Measurements from ENCODE around the gene KRT16.
"Not testable (repeated sequence)": the region's sequence is repeated elsewhere in the genome, so short reads cannot be mapped to it uniquely, and the experiment has no call there.

Gene KRT16

GRCh38 chr17:41627316-41628072 is 14.9 kb upstream of the KRT16 start:
- DNase-seq = no peak

GRCh38 chr17:41626914-41627295 is 14.3 kb upstream of the KRT16 start:
- not testable (repeated sequence) for DNase-seq

DNA sequence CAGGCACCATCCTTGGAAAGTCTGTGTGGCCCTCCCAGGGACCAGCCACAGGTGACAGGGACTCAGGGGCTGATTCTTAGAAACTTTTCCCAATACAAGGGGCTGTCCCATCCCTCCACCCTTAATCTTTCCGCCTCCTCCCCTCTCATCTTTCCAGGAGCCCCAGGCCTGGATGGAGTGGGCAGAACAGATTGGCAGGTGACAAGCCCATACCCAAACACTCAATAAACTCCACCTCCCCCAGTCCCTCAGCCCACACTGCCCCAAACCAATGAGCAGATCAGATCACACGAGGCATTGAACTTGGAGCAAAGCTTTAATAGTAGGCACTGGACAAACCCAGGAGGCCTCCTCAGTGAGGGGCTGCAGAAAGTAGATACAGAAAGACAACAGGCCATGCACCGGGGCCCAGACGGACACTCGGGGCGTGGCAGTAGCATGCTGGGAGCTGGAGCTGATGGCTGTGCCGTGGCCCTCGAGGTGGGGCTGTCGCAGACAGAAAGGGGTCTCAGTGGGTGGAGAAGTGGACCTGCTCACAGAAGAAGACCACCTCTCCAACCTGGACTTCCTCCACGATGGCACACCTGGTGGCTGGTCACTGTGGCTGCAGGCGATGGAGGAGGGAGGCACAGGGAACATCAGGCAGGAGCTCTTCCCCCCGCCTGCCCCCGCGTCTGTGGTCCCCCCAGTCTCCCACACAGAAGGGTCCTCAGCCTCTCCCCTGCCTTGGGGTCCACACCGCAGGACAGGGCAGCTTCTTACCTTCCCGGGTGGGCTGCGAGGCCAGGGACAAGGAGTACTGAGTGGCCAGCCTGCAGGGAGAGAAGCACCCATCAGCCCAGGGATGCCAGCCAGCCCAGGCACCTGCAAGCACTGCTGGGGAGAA is 13.7 kb upstream of the KRT16 start:
- DNase-seq = not testable (repeated sequence)

GRCh38 chr17:41625602-41626001 is 13.0 kb upstream of the KRT16 start:
- no peak for DNase-seq

- DNase-seq = no peak
Measured at GRCh38 chr17:41624208-41625101, 11.9 kb upstream of the KRT16 start, which contains the start of gene KRT17. Gene KRT17 (minus strand): TSS chr17:41624575. CDS start chr17:41624509, 66 bp downstream.

GRCh38 chr17:41623184-41623861 is 10.8 kb upstream of the KRT16 start:
- DNase-seq = not testable (repeated sequence)

DNA sequence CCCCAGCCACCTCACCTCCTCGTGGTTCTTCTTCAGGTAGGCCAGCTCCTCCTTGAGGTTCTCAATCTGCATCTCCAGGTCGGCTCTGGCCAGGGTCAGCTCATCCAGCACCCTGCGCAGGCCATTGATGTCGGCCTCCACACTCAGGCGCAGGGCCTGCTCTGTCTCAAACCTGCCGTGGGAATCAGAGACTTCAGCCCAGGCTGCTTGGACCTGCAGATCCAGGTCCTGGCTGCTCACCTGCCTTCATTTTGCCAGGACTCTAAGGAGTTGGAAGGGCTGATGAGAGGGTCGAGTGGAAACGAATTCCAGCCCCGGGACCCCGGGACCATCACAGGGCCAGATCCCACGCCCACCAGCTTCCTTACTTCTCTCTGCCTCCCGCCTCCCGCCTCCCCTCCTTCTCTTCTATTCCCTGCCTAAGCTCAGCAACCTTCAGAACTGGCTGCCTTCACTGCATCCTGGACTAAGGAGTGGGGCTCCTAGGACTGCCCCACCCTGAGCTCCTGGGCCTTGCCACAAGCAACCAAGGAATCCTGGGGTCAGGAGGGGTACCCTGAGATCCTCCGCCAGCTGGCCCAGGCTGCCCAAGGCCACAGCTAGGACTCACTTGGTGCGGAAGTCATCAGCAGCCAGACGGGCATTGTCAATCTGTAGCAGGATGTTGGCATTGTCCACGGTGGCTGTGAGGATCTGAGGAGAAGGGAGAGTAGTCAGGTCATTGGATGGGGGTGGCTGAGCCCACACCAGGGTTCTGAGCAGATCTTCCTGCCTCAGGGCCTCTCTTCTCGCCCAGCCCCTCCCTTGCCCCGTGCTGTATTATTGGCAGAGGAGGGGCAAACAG is 10.0 kb upstream of the KRT16 start:
- DNase-seq = not testable (repeated sequence)

GRCh38 chr17:41621916-41622315 is 9.3 kb upstream of the KRT16 start:
- DNase-seq = no peak

DNA sequence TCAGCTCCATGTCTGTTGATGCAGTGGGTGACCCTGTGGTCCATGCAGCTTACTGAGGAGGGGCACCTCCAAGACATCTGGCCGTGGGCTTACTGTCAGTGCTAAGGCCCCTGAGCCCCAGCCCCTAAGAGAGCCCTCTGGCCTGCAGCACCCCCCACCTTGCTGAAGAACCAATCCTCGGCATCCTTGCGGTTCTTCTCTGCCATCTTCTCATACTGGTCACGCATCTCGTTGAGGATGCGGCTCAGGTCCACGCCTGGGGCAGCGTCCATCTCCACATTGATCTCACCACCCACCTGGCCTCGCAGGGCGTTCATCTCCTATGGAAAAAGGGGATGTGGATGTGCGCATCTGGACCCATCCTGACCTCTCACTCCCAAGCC is 8.9 kb upstream of the KRT16 start:
- DNase-seq = not testable (repeated sequence)

DNA sequence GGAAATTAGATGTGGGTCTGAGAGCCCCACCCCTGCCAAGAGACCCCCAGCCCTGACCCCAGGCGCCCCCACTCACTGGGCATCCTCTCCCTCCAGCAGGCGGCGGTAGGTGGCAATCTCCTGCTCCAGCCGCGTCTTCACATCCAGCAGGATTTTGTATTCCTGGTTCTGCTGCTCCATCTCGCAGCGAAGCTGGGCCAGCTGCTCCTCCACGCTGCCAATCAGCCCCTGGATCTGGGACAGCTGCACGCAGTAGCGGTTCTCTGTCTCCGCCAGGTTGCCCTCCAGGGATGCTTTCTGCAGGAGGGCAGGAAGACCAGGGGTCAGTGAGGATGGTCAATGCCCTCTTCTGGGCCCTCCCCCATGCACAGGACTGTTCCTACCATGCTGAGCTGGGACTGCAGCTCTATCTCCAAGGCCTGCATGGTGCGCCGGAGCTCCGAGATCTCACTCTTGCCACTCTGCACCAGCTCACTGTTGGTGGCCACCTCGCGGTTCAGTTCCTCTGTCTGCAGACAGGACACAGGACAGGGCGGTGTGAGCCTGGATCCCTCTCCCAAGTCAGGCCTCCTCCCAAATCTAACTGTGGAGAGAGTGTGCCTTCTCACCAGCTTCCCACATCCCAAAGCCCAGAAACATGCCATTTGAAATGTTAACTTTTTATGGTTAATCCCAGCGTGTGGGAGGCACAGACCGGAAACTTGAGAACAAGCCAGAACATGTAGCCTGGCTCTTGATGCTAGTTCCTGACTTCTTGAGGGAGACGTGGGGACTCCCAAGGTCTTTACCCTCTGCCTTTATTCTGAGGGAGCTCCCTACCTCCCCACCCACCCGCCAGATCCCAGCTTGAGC is 8.2 kb upstream of the KRT16 start:
- no peak for DNase-seq

DNA sequence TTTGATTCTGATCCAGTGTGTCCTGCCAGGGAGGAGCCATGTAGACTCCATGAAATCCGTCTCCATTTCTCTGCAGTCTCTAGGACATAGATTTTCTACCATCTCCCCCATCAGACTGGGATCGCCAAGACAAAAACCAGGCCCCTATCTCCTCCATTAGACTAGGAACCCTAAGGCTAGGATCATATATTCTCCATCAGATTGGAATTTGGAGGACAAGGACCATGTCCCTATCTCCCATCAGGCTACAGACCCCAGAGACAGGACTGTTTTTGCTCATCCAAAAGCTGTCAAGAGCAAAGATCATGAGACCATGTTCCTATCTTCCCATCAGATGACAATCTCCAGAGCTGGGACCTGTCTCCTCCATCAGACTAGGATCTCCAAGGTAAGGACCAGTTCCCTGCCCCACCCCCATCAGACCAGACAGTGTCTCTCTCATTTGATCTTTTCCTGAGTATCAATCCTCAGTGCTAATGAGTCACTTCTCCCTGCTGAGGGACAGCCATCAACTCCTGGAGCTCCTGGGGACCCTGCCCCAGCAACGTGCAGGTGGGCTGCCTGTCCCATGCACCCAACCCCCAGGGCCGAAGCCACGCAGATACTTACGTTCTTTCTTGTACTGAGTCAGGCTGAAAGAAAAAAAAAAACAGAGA is 7.5 kb upstream of the KRT16 start:
- not testable (repeated sequence) for DNase-seq

- DNase-seq = no peak
Measured at GRCh38 chr17:41619036-41619926, 6.7 kb upstream of the KRT16 start.

- no peak for DNase-seq
Measured at GRCh38 chr17:41618341-41619035, 5.9 kb upstream of the KRT16 start.

DNA sequence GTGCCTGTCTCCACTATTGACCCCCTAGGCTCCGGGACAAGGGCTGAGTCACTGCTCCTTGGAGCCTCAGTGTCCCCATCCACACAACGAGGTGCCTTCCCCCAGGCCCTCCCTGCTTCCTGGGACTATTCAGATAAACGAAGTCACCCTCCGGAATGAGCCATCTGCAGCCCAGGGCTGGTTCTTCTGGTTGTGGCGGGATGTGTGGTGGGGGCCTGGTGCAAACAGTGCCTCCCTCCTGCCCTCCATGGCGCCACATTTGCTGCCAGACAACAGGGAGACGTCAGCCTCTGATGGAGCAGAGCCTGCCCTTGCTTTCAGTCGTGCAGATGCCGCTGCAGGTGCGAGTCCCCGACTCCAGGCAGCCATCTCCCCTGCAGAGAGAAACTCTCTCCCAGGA is 5.1 kb upstream of the KRT16 start:
- no peak for DNase-seq

DNA sequence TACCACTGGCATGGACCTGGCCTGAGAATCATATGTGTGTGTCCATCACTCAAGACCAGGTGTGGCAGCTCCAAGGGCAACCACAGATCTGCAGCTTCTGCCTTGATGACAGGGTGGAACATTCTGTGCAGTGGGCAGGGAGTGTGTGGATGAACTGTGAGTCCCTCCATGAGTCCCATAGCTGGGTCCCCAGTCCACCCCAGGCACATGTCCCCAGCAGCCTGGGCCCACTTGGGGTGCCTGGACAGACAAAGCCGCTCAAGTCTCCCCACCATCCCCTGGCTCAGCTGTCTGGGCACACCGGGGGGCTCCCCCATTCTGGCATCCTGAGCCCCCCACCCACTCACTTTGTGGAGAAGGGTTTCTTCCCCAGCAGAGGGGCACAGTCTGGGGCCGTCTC is 4.6 kb upstream of the KRT16 start:
- no peak for DNase-seq

- DNase-seq = not testable (repeated sequence)
Measured at GRCh38 chr17:41616486-41616885, 3.9 kb upstream of the KRT16 start.

DNA sequence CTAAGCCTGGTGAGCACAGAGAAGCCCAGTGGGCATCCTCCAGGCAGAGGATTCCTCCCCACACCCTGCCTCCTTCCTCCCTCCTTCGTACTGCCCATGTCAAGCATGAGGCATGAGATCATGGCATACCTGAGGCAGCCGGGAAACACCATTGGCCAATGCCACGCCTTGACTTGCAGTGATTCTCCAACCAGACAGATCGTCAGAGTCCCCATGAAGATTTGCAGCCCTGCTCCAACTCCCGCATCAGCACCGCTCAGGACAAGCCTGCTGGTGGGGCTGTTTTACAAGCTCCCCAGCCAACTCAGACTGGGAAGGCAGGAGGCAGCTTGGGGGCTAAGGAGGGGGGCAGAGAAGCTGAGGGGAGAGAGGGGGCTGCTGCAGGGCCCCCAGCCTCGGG is 2.9 kb upstream of the KRT16 start:
- no peak for DNase-seq

DNA sequence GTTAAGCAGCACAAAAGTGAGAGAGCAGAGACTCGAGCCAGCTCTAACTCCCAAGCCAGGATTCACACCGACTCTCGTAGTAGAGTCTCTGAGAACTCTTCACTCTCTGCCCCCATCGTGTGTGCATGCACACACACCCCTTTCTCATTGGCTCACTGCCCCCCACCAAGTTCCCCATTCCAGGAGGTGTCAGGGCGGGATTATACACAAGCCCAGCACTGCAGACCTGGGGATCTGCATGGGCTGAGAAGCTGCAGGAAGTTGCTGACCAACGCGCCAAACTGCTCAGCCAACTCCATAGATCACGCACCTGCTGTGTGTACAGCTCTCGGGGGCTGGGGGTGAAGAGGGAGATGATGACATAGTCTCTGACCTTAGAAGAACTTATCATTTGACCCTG is 2.2 kb upstream of the KRT16 start:
- DNase-seq = not testable (repeated sequence)

All from activated CD4-positive, alpha-beta T cell treated with anti-CD3 and anti-CD28 coated beads, Interleukin-2, amount 50 U/mL, for 4 hours (primary cell).